Activated CD4-positive, CD25-positive, alpha-beta regulatory T cell (primary cell): ENCODE measurements around the gene DPEP2.
"Not testable (repeated sequence)": the region's sequence is repeated elsewhere in the genome, so short reads cannot be mapped to it uniquely, and the experiment has no call there.

ENCODE experiments used
- DNase-seq, 4 experiments: peaks; one replicate each; lab custom pipeline; 2025; lab: John Stamatoyannopoulos, UW

Gene DPEP2

GRCh38 chr16:67953641-67954375, 45.5 kb downstream of the DPEP2 start:
- DNase-seq: no peak

GRCh38 chr16:67951485-67951884, 47.8 kb downstream of the DPEP2 start:
- DNase-seq: no peak

DNA sequence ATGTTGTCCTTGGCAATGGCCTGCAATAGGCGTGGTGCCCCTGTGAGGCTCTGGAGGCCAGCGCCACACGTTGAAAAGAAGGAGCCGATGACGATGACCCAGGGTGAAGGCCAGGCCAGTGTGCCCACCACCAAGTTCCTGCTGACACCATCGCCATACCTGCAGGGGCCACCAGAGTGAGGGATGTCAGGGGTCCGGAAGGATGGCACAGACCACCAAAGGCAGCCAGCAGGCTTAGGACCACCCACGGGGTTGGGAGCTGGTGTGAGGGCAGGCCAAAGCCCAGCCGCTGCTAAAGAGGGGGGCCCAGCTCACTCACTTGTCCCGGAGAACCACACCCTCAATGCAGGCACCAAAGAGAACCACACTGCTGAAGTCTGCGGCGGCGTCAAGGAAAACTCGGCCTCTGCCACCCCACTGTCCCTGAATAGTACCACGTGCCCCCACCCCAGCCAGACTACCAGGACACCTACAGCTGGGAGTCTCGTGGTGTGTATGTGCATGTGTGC, 48.9 kb downstream of the DPEP2 start:
- DNase-seq: no peak

- DNase-seq: no peak
These were observed 49.6 kb downstream of the DPEP2 start for GRCh38 chr16:67949645-67950044.

GRCh38 chr16:67948015-67948414, 51.3 kb downstream of the DPEP2 start:
- no peak for DNase-seq

GRCh38 chr16:67946966-67947558, 52.2 kb downstream of the DPEP2 start:
- no peak for DNase-seq

DNA sequence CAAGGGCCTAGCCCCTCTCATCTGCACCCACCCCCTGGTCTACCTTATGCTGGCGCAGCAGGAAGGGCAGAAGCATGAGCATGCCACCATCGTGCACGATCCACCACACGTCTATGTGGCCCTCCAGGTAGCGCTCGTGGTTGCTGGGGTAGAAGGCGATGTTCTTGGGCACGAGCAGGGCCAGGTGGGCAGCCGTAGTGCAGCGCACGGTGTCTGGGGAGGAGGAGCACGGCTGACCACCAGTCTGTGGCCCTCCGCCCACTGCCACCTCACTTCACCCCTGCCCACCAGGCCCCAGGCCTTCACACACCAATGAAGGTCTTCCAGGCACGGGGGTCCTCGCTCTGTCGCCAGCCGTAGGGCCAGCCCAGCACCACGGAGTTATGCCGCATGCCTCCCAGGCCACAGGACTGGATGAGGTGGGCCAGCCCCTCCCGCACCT, 53.1 kb downstream of the DPEP2 start:
- DNase-seq: no peak

- no peak for DNase-seq
These were observed 53.8 kb downstream of the DPEP2 start for GRCh38 chr16:67945392-67945933.

- no peak for DNase-seq
These were observed 54.4 kb downstream of the DPEP2 start for GRCh38 chr16:67944690-67945391.

- no peak for DNase-seq
These were observed 55.4 kb downstream of the DPEP2 start, which contains the start of gene LCAT for GRCh38 chr16:67943619-67944504. LCAT (minus strand) TSS chr16:67944120; CDS start chr16:67944101, 19 bp downstream.

DNA sequence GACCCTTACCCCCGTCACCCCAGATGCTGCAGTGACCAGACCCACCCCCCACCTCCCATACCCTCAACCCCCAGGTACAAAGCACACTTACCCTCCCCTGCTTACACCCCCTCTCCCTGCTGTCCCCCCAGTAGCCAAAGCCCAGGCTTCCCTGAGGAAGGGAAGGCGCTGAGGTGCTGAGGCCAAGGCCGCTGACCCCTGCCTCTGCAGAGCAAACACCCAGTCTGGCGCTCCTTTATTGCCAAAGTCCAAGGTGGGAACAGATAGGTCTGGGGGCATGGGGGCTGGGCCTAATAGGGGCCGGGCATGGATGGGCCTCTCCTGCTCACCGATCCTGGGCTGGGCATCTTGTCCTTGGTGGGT, 56.0 kb downstream of the DPEP2 start:
- DNase-seq: no peak

- no peak for DNase-seq
These were observed 56.6 kb downstream of the DPEP2 start for GRCh38 chr16:67942510-67943255.

GRCh38 chr16:67942200-67942509, 57.1 kb downstream of the DPEP2 start:
- DNase-seq: peak in 1 of 4 experiments; percentile 21

GRCh38 chr16:67941469-67942199, 57.6 kb downstream of the DPEP2 start:
- DNase-seq: no peak

DNA sequence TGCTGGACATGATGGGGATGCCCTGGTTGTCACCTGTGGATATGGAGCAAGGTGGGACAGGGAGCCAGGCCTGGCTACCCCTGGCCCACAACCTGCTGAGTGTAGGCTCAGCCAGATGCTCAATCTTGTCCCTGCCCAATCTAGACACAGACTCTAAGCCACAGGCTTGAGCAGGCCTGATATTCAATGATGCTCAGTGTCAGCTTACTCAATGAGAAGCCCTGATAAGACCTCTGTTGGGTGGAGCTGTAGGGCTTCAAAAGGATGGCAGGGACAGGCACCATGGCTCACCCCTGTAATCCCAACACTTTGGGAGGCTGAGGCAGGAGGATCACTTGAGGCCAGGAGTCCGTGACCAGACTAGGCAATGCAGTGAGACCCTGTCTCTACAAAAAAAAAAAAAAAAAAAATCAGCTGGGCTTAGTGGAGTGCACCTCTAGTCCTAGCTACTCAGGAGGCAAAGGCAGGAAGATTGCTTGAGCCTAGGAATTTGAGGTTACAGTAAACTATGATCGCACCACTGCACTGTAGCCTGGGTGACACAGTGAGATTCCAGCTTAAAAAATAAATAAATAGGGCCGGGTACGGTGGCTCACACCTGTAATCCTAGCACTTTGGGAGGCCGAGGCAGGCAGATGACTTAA, 58.7 kb downstream of the DPEP2 start:
- no peak for DNase-seq

GRCh38 chr16:67939507-67940445, 59.5 kb downstream of the DPEP2 start:
- DNase-seq: no peak

GRCh38 chr16:67937713-67938112, 61.6 kb downstream of the DPEP2 start:
- not testable (repeated sequence) for DNase-seq
